Measurements from ENCODE around the gene SPTBN4.
"Not testable (repeated sequence)": the region's sequence is repeated elsewhere in the genome, so short reads cannot be mapped to it uniquely, and the experiment has no call there.

SPTBN4 gene

DNA sequence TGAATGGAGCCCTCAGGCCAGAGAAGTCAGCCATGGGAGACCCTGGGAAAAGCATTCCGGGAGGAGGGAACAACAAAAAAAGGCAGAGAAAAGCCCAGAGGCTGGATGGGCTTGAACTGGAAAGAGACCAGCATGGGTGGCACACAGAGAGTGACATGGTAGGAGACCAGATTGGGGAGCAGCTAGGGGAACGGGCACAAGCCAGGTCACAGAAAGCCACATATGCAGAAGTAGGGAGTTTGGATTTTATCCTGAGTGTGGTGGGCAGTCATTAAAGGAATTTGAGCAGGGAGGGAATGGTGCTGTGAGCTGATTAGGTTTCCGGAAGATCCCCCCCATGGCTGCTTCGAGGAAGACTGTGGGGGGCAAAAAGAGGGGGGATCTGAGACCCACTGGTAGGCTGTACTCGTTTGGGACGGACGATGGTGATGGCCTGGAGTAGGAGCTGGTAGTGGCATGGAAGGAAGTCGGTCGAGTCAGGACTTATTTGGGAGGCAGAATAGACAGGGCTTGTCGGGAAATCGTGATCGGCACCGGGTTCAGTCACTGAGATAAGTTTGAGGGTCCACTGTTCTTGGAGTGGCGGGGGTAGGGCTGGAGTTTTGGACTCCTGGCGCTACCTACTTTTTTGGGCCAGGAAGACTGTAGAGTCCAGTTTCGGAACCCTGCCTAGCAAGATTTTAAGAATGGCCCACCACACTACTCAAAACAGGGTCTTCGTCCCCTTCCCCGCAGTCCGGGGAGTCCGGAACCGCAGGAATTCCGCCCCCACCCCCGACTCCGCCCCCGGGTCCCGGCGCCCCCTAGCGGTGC lies 42.0 kb upstream of the SPTBN4 start:
- Histone ChIP-seq H3K27me3 (ENCODE audit: control insufficient read depth, insufficient read depth, low read length) (no peaks in the 10 kb centered on the region), H3K27ac (ENCODE audit: low read depth, low read length) (peak overlapping the region; percentile 98), H3K36me3 (ENCODE audit: control insufficient read depth, insufficient read depth, low read length) (peaks cover 10% of the 10 kb centered on the region), H3K9ac (ENCODE audit: low read depth, low read length) (peak overlapping the region; percentile 53), H3K4me3 (ENCODE audit: low read depth, low read length) (peak overlapping the region; percentile 83), H3K9me3 (ENCODE audit: control insufficient read depth, insufficient read depth, low read length) (no peaks in the 10 kb centered on the region), H3K4me1 (ENCODE audit: control insufficient read depth, insufficient read depth, low read length) (peaks cover 8% of the 10 kb centered on the region; the same call in 1 of the 2 replicates)

DNA sequence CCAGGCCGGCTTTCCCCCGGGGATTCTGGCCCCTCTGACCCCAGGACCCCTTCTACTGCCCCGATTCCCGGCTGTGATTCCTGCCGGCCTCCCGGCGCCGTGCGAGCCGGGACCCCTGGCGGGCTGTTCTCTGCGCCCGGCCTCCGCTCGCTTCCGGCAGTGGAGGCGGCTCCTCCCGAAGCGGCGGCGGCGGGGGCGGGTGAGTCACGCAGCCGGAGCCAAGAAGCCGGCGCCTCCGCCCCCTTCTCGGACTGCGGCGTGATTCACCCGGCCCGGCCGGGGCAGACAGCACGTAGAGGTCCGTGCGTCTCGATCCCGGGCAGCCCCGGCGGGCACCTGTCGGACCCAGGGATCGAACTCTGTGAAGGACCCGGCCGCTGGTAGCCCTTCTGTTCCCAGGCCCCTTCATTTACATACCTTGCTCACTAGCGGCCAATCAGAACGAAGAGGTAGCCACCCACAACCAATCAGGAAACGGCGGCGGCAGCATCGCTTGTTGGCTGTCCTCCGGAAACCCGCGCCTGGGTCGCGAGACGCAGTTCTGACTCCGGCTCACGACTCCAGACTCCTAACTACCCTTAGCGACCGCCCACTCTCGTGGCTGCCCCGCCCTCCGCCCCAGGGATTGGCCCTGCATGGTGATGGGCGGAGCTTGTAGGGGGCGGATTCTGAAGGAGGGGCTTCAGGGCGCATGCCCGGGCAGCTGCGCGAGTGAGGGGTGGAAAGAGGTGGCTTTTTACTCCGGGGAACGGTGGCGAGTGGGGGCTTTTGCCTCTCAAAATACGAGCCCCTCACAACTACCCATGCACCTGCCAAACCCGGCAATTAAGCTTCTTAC lies 41.1 kb upstream of the SPTBN4 start, which contains the start of gene SERTAD1:
TSS of gene SERTAD1 (minus strand) at position 543 of the 838 bp plus-strand sequence. CDS start 2,446 bp downstream, outside the sequence.
- Histone ChIP-seq H3K9me3 (ENCODE audit: control insufficient read depth, insufficient read depth, low read length) (no peaks in the 10 kb centered on the region), H3K4me1 (ENCODE audit: control insufficient read depth, insufficient read depth, low read length) (peaks cover 8% of the 10 kb centered on the region; the same call in 1 of the 2 replicates), H3K27ac (ENCODE audit: low read depth, low read length) (peak within 1 kb of the TSS; percentile 98), H3K4me3 (ENCODE audit: low read depth, low read length) (peak within 1 kb of the TSS; percentile 83), H3K9ac (ENCODE audit: low read depth, low read length) (peak within 1 kb of the TSS; percentile 80), H3K27me3 (ENCODE audit: control insufficient read depth, insufficient read depth, low read length) (no peaks in the 10 kb centered on the region), H3K36me3 (ENCODE audit: control insufficient read depth, insufficient read depth, low read length) (peaks cover 10% of the 10 kb centered on the region)

DNA sequence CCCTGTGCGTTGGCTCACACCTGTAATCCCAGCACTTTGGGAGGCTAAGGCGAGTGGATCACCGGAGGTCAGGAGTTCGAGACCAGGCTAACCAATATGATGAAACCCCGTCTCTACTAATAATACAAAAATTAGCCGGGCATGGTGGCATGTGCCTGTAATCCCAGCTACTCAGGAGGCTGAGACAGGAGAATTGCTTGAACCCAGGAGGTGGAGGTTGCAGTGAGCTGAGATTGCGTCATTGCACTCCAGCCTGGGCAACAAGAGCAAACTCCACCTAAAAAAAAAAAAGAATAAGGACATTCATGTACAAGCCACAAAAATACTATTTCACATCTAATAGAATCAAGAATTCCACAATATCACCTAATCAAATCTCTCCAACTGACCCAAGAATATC lies 38.6 kb upstream of the SPTBN4 start:
- H3K27me3 ChIP-seq (ENCODE audit: control insufficient read depth, insufficient read depth, low read length); H3K36me3 ChIP-seq (ENCODE audit: control insufficient read depth, insufficient read depth, low read length); H3K4me1 ChIP-seq (ENCODE audit: control insufficient read depth, insufficient read depth, low read length); H3K9me3 ChIP-seq (ENCODE audit: control insufficient read depth, insufficient read depth, low read length); H3K9ac ChIP-seq (ENCODE audit: low read depth, low read length); H3K4me3 ChIP-seq (ENCODE audit: low read depth, low read length); H3K27ac ChIP-seq (ENCODE audit: low read depth, low read length): not testable (repeated sequence)

DNA sequence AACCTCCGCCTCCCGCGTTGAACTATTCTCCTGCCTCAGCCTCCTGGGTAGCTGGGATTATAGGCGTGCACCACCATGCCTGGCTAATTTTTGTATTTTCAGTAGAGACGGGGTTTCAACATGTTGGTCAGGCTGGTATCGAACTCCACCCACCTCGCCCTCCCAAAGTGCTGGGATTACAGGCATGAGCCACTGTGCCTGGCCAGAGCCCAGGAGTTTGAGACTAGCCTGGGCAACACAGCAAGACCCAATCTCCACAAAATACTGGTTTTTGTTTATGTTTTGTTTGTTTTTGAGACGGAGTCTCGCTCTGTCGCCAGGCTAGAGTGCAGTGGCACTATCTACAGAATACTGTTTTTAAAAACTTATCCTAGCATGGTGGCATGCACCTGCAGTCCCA lies 36.6 kb upstream of the SPTBN4 start:
- H3K4me3 ChIP-seq (ENCODE audit: low read depth, low read length); H3K9ac ChIP-seq (ENCODE audit: low read depth, low read length); H3K27me3 ChIP-seq (ENCODE audit: control insufficient read depth, insufficient read depth, low read length); H3K27ac ChIP-seq (ENCODE audit: low read depth, low read length); H3K4me1 ChIP-seq (ENCODE audit: control insufficient read depth, insufficient read depth, low read length); H3K9me3 ChIP-seq (ENCODE audit: control insufficient read depth, insufficient read depth, low read length); H3K36me3 ChIP-seq (ENCODE audit: control insufficient read depth, insufficient read depth, low read length): not testable (repeated sequence)

DNA sequence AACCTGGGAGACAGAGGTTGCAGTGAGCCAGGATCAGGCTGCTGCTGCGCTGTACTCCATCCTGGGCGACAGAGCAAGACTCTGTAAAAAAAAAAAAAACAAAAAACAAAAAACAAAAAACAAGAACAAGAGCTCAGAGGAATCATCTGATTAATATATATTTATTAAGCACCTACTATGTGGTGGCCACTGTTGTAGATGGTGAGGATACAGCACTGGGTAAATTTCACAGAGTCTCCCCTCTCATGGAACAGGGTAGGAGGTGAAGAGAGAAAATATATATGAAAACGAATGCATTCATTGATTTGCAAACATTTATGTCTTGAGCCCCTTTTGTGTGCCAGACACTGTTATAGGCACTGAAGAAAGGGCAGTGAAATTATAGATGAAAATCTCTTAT lies 35.1 kb upstream of the SPTBN4 start:
- Histone ChIP-seq H3K9me3 (ENCODE audit: control insufficient read depth, insufficient read depth, low read length) (no peaks in the 10 kb centered on the region), H3K36me3 (ENCODE audit: control insufficient read depth, insufficient read depth, low read length) (no peaks in the 10 kb centered on the region), H3K27me3 (ENCODE audit: control insufficient read depth, insufficient read depth, low read length) (no peaks in the 10 kb centered on the region), H3K27ac (ENCODE audit: low read depth, low read length) (no peak overlapping the region), H3K4me3 (ENCODE audit: low read depth, low read length) (no peak overlapping the region), H3K9ac (ENCODE audit: low read depth, low read length) (no peak overlapping the region), H3K4me1 (ENCODE audit: control insufficient read depth, insufficient read depth, low read length) (peaks cover 8% of the 10 kb centered on the region)

DNA sequence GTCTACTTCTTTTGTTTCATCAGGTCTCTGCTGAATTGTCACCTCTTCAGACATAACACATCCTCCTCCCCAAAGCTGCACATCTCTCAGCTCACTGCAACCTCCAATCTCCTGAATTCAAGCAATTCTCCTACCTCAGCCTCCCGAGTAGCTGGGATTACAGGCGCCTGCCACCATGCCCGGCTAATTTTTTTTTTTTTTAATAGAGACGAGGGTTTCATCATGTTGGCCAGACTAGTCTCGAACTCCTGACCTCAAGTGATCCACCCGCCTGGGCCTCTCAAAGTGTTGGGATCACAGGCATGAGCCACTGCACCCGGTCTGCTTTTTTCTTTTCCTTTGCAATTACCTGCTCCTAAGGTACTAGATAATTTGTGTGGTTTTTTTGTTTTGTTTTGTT lies 34.0 kb upstream of the SPTBN4 start:
- H3K27me3 ChIP-seq (ENCODE audit: control insufficient read depth, insufficient read depth, low read length); H3K9ac ChIP-seq (ENCODE audit: low read depth, low read length); H3K4me3 ChIP-seq (ENCODE audit: low read depth, low read length); H3K9me3 ChIP-seq (ENCODE audit: control insufficient read depth, insufficient read depth, low read length); H3K4me1 ChIP-seq (ENCODE audit: control insufficient read depth, insufficient read depth, low read length); H3K36me3 ChIP-seq (ENCODE audit: control insufficient read depth, insufficient read depth, low read length): not testable (repeated sequence)
- H3K27ac ChIP-seq (ENCODE audit: low read depth, low read length) = peak overlapping the region; percentile 89

DNA sequence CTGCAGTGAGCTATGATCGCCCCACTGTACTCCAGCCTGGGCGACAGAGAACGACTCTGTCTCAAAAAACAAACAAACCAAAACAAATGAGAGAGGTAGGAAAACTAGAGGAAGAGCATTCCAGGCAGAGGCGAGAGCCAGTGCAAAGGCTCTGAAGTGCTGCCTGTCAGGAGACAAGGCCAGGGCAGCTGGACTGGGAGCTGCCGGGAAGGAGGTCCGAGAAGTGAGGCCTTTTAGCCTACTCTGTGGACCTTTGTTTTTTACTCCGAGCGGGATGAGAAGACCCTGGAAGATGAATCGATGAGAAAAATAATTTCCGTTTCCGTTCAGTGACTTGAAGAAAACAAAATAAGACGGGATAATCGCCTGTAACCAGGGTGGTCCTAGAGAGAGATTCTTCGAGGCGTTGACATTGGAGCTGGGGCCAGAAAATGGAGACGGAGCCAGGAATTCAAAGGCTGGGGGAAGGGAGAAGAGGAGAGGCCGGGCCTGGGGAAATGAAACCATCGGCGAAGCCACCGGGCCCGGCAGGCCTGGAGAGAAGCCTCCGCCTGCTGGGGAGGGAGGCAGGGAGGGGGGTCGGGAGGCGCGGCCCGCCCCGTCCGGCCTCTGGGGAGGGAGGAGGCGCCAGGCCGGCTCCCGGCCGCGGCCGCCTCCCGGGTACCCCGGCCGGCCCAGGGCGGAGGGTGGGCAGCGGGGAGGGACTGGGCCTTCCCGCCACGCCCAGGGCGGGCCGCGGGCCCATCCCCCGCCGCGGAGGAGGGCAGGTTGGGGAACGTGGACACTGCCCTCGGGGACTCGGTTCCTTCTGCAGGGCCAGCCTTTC lies 33.2 kb upstream of the SPTBN4 start:
- Histone ChIP-seq H3K9me3 (ENCODE audit: control insufficient read depth, insufficient read depth, low read length) (no peaks in the 10 kb centered on the region), H3K36me3 (ENCODE audit: control insufficient read depth, insufficient read depth, low read length) (no peaks in the 10 kb centered on the region), H3K4me1 (ENCODE audit: control insufficient read depth, insufficient read depth, low read length) (peaks cover 8% of the 10 kb centered on the region), H3K27me3 (ENCODE audit: control insufficient read depth, insufficient read depth, low read length) (no peaks in the 10 kb centered on the region), H3K9ac (ENCODE audit: low read depth, low read length) (peak overlapping the region; percentile 64), H3K4me3 (ENCODE audit: low read depth, low read length) (peak overlapping the region; percentile 54), H3K27ac (ENCODE audit: low read depth, low read length) (peak overlapping the region; percentile 89)

DNA sequence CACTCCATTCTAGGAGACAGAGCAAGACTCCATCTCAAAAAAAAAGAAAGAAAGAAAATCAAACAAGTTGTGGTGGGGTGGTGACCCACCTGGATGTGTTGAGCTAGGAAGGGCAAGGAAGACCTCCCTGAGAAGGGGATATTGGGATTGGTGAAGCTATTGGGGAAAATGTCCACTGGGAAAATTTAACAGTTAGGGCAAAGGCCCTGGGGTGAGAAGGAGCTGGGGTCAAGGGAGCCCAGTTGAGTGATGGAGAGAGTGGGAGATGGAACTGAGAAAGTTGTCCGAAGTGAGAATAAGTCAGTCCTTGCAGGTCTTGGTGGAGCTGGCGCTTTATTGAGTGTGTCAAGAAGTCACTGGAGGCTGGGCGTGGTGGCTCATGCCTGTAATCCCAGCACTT lies 28.5 kb upstream of the SPTBN4 start:
- Histone ChIP-seq H3K9me3 (ENCODE audit: control insufficient read depth, insufficient read depth, low read length) (no peaks in the 10 kb centered on the region), H3K4me1 (ENCODE audit: control insufficient read depth, insufficient read depth, low read length) (peaks cover 9% of the 10 kb centered on the region), H3K9ac (ENCODE audit: low read depth, low read length) (no peak overlapping the region), H3K4me3 (ENCODE audit: low read depth, low read length) (no peak overlapping the region), H3K27me3 (ENCODE audit: control insufficient read depth, insufficient read depth, low read length) (no peaks in the 10 kb centered on the region), H3K27ac (ENCODE audit: low read depth, low read length) (no peak overlapping the region), H3K36me3 (ENCODE audit: control insufficient read depth, insufficient read depth, low read length) (peaks cover 22% of the 10 kb centered on the region)

DNA sequence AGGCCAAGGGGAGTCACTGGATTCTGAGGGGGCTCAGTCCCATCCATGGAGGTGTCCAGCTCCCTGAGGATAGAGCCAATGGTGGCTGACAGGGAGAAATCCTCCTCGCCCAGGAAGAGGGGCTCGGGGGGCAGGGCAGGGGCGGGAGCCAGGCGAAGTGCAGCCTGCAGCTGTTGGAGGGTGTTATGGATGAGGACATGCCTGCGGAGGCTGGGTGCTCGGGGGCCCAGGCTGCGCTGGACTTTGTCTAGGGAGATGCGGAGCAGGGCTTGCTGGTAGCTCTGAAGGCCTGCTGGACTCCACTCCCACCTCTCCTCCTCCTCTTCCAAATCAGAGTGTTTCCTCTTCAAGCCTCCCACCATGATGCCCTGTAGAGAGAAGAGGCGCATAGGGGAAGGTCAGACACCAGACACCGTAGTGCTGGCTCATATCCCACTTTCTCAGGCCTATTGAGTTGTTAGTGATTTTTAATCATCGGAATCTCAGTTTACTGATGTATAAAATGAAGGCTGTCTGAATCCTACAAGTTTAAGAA lies 25.0 kb upstream of the SPTBN4 start:
- peaks cover 16% of the 10 kb centered on the region; the same call in 1 of the 2 replicates for H3K4me1 ChIP-seq (ENCODE audit: control insufficient read depth, insufficient read depth, low read length)
- H3K36me3 ChIP-seq (ENCODE audit: control insufficient read depth, insufficient read depth, low read length) = peaks cover 22% of the 10 kb centered on the region
- no peak overlapping the region for H3K4me3 ChIP-seq (ENCODE audit: low read depth, low read length)
- no peak overlapping the region for H3K27ac ChIP-seq (ENCODE audit: low read depth, low read length)
- H3K9ac ChIP-seq (ENCODE audit: low read depth, low read length) = no peak overlapping the region
- no peaks in the 10 kb centered on the region for H3K27me3 ChIP-seq (ENCODE audit: control insufficient read depth, insufficient read depth, low read length)
- H3K9me3 ChIP-seq (ENCODE audit: control insufficient read depth, insufficient read depth, low read length) = no peaks in the 10 kb centered on the region

DNA sequence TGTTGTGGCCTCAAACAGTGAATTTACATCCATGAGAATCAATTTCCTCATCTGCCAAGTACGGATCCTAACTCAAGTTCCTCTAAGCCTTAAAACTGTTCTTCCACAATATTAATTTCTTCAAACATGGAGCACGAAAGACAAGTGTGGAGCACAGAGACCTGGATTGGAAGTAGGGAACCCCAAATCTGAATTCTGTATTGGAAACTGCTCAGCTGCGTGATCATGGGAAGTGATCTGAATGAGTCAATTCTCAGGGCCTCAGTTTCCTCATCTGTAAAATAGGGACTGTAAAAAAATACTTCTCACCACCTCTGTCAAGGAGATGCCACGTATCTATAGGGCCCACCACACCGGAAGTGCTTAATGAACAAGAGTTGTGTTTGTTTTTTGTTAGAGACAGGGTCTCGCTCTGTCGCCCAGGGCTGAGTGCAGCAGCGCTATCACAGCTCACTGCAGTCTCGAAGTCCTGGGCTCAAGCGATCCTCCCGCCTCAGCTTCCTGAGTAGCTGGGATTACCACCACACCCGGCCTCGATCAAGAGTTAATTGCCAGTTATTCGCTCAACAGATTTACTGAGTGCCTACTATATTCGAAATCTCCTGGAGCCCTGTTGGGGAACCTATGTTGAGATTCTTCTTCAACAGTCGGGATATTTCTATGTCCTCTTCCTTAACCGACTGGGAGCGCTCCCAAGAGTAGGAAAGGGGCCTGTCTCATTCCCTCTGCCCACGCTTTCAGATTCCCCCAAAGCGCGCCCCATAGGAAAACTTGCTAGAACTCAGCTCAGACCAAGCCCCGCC lies 24.3 kb upstream of the SPTBN4 start:
- Histone ChIP-seq H3K9me3 (ENCODE audit: control insufficient read depth, insufficient read depth, low read length) (no peaks in the 10 kb centered on the region), H3K9ac (ENCODE audit: low read depth, low read length) (peak overlapping the region; percentile 56), H3K36me3 (ENCODE audit: control insufficient read depth, insufficient read depth, low read length) (peaks cover 22% of the 10 kb centered on the region), H3K27ac (ENCODE audit: low read depth, low read length) (peak overlapping the region; percentile 86), H3K4me1 (ENCODE audit: control insufficient read depth, insufficient read depth, low read length) (peaks cover 16% of the 10 kb centered on the region; the same call in 1 of the 2 replicates), H3K27me3 (ENCODE audit: control insufficient read depth, insufficient read depth, low read length) (no peaks in the 10 kb centered on the region), H3K4me3 (ENCODE audit: low read depth, low read length) (peak overlapping the region; percentile 99)
